HG03280 (cell line): Measurements from ENCODE around the gene SLC25A21.
"Not testable (repeated sequence)": the region's sequence is repeated elsewhere in the genome, so short reads cannot be mapped to it uniquely, and the experiment has no call there.

Experiments used
- ATAC-seq: cut with Tn5 transposase; IDR thresholded peaks from one replicate; pipeline ENCODE4 v1.9.1; 2021; ENCODE audit warnings: mild to moderate bottlenecking, moderate library complexity; ENCODE audit not compliant: unreplicated experiment

The SLC25A21 gene

DNA sequence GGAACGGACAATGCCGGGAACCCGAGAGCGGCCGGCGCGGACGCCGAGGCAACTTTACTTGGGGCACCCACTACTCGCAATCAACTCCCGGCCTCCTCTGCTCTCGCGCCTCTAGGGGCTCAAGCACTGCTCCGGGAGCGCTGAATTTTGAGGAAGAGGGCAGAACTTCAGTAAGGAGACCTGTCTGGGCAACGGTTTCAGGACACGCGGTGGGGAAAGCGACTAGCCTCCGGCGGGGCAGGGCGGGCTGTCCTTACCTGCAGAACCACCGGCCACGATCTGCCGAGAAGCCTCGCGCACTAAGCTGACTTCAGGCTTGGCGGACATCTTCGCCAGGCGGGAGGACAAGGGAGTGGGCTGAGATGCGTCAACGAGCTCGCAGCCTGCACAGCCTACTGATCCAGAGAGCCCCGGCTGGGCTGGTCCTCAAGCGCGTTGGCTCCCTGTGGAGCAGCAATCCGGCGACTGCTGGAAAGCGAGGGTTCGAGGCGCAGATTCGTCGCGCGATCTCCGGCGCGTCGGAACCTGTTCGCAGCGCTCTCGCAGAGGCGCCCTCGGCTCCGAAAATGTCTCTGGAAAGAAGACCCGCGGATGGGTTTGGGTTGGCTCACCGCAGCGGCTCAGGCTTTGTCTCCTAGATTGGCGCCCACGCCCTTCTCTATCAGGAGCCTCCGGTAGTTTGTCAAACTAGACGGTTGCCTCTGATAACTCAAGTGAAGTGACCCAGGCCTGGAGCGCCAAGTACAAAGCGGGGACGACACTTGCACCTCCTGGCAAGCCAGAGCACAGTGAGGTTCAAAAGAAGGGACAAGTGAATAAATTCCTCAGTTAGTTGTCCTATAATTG, at the start of gene SLC25A21:
Gene SLC25A21, minus strand, starts transcription at position 583 of the 846 bp plus-strand sequence.
- ATAC-seq, result no peak

DNA sequence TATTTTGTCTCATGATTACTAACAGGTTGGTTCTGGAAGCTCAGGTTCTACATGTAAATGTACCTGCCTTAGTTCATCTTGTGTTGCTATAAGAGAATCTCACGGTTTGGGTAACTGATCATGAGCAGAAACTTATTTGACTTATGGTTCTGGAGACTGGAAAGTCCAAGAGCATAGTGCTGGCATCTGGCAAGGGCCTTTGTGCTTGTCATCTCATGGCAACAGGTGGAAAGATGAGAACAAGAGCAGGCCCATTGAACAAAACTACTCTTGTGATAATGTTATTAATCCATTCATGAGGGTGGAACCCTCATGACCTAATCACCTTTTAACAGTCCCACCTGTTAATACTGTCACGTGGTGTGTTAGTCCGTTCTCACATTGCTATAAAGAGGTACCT, 48.7 kb upstream of the SLC25A21 start:
- no peak for ATAC-seq

DNA sequence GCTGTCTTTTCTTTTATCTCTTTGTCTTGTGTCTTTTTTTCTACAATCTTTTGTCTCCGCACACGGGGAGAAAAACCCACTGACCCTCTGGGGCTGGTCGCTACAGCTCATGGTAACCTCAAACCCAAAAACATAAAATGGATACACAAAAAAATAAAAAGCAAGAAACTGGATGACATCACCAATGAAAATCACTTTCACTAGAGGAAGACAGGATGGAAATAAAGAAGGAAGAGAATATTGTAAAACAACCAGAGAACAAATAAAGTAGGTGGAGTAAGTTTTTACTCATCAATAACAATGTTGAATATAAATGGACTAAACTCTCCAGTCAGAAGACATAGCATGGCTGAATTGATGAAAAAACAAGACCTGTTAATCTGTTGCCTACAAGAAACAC, 42.9 kb upstream of the SLC25A21 start:
- no peak for ATAC-seq

DNA sequence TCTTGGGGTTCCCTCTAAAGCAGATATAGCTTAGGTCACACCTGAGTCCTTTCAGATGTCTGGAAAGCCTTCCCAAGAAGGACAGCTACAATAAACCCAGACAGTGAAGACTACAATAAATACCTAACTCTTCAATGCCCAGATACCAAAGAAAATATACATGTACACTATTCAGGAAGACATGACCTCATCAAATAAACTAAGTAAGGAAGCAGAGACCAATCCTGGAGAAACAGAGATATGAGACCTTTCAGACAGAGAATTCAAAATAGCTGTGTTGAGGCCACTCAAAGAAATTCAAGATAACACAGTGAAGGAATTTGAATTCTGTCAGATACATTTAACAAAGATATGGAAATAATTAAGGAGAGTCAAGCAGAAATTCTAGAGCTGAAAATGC, 40.6 kb upstream of the SLC25A21 start:
- no peak for ATAC-seq

DNA sequence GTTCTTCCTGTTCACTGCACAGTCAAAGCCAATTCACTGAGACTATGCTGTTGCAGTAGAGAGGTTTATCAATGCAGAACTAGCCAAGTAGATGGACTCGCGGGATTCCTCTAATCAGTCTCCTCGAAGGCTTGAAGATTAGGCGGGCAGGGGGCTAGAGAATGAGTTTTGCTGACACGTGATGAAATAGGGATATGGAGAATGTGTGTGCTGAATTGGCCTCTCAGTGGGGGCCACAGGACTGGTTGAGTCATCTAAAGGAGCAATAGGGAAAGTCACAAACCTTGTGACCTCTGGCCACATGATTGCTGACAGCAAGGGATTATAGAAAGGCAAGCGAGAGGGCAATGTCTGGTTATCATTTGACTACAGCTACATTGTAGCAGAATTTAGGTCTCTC, 38.0 kb upstream of the SLC25A21 start:
- ATAC-seq, result no peak

DNA sequence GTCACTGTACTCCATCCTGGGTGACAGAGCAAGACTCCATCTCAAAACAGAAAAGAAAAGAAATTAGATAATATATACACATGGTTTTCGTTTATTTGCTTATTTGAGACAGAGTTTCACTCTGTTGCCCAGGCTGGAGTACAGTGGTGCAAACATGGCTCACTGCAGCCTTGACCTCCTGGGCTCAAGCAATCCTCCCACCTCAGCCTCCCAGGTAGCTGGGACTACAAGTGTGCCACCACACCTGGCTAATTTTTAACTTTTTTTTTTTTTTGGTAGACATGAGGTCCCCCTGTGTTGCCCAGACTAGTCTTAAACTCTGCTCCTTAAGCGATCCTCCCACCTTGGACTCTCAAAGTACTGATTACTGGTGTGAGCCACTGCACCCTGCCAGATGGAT, 37.2 kb upstream of the SLC25A21 start:
- not testable (repeated sequence) for ATAC-seq

DNA sequence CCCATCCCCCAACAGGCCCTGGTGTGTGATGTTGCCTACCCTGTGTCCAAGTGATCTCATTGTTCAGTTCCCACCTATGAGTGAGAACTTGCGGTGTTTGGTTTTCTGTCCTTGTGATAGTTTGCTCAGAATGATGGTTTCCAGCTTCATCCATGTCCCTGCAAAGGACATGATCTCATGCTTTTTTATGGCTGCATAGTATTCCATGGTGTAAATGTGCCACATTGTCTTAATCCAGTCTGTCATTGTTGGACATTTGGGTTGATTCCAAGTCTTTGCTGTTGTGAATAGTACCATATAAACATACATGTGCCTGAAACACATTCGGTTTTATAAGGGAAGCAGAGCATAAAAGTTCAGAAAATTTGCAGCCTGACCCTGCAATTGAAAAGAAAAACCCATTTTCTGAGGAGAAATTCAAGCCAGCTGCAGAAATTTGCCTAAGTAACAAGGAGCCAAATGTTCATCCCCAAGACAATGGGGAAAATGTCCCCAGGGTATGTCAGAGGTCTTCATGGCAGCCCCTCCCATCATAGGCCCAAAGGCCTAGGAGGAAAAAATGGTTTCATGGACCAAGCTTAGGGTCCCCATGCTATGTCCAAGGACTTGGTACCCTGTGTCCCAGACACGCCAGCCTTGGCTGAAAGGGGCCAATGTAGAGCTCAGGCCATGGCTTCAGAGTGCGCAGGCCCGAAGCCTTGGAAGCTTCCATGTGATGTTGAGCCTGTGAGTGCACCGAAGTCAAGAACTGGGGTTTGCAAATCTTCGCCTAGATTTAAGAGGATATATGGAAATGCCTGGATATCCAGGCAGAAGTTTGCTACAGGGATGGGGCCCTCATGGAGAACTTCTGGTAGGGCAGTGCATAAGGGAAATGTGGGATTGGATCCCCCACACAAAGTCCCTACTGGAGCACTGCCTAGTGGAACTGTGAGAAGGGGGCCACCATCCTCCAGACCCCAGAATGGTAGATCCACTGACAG, 33.5 kb upstream of the SLC25A21 start:
- ATAC-seq, result not testable (repeated sequence)

DNA sequence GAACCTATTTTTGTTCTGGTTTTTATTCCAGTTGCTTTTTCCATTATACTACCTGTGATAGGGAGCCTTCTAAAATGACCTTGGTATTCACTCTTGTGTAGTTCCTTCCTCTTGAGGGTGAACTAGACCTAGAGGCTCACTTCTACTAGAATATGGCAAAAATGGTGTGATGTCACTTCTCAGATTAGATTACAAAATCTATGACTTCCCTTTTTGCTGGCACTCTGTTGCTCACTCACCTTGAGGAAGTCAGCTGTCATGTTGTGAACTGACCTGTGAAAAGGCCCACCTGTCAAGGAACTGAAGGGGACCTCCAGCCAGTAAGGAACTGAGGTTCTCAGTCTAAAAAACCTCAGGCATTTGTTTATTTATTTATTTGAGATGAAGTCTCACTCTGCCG, 31.0 kb upstream of the SLC25A21 start:
- no peak for ATAC-seq

DNA sequence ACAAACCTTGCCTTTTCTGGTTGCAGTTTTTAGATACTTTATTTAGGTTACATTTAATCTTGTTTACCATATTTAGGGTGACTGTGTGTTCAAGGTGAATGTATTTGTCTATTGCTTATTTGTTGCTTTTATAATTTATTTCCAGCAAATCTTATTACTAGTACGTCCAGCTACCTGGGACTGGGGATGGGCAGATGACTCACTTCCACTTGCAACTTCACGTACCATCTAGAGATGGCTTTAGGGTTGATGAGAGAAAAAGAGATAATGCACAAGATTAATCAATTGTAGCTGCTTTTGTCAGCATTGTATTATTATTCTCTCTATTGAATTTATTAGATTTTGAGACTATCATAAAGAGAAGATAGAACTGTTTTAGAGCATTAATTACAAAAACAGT, 30.4 kb upstream of the SLC25A21 start:
- no peak for ATAC-seq

DNA sequence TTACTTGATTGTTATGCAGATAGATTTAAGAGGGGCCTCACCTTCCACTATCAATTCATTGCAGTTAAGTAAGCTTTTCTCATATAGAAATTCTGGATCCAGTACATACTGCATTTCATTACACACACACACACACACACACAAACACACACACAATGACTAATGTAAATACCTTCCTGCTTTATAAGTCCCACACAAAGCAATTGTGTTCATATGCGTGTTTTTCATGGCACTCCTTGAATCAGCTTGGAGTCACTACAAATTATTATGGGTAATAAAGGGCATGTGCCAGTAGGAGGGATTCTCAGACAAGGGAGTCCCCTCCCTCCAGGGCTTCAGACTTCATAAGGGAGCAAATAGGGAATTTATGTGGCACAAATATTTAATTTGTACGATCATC, 29.9 kb upstream of the SLC25A21 start:
- no peak for ATAC-seq

DNA sequence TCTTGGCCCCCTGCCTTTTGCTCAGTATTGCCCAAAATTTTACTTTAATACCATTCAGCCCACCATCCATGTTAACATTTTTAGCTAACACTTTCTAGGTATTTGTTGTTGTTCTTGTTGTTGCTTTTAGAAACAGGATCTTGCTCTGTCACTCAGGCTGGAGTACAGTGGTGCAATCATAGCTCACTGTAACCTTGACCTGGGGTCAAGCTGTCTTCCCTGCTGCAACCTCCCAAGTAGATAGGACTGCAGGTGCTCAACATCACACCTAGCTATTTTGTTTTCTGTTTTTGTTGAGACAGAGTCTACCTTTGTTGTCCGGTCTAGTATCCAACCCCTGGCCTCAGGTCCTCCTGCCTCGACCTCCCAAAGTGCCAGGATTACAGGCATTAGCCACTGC, 29.3 kb upstream of the SLC25A21 start:
- ATAC-seq, result no peak

DNA sequence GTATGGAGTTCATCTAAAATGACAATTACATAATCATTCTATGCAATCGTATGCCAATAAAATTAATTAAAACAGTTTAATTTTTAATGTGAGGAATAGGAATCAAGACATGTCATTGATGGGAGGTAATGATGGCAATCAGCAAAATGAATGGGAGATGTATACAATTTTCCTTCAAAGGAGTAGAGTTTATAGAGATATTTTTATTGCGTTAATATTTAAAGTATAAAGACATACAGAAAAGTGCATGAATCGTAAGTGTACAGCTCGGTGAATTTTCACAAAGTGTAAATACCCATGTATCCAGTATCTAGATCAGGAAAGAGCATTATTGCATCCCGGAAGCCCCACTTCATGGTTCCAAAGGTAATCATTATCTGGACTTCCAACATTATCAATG, 26.5 kb upstream of the SLC25A21 start:
- no peak for ATAC-seq

DNA sequence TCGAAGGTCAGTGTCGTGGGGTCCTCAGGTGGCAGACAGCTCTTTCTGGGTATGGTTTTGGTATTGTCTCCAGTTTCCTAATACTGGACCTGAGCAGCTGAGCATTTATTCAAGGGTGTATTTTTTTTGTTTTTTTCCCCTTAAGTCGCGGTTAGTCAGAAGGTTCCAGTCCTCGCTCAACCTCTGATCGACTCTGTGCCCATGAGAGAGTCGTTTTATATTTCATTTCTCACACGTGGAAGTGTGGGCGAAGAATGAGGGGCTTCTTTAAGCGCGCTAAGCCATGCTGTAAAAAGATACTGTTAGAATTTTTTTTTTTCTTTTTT, 25.8 kb upstream of the SLC25A21 start:
- no peak for ATAC-seq

DNA sequence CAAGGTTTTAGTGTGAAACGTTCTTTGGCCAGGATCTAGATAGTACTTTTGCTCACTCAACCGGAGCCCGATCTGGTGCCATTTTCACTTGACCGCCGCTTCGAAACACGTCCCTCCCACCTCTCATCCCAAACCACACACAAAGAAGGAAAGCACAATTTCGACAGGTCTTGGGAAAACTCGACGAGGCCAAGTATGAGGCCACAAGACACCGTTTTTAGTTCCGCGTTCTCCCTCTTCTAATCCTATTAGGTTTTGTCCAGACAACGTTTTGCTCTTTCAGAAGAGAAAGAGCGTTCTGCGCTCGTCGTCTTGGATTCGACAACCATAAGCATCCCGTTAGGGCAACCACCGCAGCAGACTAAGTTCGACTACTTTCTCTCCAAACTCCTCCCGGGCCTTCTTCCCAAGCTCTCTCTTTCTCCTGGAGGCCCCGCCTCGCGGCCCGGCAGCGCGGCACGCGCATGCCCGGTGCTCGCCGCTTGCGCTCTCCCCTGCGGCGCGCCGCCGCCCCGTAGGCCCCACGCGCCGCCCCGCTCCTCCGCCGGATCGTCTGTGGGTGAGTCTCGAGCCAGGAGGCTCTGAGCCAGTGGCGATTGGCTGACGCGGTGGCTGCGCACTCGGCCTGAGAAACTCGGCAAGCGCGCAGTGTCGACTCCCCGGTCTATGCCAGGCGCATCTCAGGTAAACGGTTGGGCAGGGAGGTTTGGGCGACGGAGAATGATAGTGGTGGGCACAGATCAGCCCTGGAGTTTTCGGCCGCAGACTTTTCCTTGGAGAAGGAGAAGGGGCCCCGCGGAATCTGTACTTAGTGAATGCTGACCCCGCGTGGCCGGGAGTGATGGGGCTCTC, 25.2 kb upstream of the SLC25A21 start, which contains the start of gene MIPOL1:
Gene MIPOL1, plus strand, starts transcription at position 517 of the 852 bp plus-strand sequence. CDS start 49,952 bp downstream, outside the sequence.
- peak; percentile 81 for ATAC-seq

DNA sequence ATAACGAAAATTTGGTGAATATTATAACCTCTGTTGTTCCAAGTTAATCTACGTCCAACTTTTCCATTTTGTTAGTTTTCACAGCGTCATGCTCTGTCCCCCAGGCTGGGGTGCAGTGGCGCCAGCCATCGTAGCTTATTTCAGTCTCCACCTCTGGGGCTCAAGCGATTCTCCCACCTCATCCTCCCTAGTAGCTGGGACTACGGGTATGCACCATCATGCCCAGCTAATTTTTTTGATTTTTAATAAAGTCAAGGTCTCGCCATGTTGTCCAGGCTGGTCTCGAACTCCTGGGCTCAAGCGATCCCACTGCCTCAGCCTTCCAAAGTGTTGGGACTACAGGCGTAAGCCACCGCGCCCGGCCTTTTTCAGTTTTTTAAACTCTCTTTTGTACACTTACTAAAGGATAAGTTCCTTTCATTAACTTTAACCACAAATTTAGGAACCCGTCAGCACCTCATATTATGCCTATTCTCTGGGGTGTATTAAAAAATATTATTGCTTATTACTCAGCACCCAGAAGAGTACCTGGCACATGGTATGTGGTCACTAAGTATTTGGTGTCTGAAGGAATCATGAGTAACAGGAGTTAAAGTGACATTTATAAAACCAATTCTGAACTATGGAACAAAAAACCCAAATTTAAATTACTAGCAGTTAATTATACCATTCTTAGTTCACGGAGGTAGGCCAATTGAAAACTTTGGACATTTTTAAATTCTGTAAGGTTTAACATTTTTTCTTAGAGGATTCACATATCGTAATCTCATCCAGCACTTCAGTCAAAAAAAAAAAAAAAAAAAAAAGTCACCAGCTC, 24.4 kb upstream of the SLC25A21 start:
- no peak for ATAC-seq

DNA sequence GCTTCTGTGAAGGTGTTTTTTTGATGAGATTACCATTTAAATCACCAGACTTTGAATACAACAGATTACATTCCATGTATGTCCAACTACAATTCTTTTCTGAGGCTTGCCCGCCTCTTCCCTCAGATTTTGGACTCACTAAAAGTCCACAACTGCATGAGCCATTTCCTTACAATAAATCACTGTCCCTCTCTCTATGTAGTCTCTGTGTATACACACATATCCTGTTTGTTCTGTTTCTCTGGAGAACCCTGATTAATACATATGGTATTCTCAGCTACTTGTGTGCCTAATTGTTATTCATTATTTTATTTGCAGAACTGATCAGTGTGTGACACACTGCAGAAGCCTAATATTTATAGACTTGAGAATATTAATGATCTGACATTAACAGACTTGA, 22.9 kb upstream of the SLC25A21 start:
- ATAC-seq, result no peak

DNA sequence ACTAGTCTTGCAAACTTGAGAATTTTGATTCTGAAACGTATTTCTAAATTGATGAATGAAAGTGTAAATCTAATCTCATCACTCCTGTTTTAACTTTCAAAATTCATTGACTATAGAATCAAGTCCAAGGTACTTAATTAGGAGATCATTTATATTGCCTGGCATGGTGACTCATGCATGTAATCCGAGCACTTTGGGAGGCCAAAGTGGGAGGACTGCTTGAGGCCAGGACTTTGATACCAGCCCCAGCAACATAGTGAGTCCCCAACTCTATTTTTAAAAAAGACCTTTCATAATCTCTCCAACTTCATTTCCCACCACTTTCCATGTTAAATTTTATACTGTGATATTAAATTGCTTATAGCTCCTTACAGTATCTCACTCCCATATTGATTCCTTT, 22.3 kb upstream of the SLC25A21 start:
- ATAC-seq, result no peak

DNA sequence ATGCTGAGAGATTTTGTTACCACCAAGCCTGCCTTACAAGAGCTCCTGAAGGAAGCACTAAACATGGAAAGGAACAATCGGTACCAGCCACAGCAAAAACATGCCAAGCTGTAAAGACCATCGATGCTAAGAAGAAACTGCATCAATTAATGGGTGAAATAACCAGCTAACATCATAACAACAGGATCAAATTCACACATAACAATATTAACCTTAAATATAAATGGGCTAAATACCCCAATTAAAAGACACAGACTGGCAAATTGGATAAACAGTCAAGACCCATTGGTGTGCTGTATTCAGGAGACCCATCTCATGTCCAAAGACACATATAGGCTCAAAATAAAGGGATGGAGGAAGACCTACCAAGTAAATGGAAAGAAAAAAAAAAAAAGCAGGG, 17.3 kb upstream of the SLC25A21 start:
- ATAC-seq, result not testable (repeated sequence)

DNA sequence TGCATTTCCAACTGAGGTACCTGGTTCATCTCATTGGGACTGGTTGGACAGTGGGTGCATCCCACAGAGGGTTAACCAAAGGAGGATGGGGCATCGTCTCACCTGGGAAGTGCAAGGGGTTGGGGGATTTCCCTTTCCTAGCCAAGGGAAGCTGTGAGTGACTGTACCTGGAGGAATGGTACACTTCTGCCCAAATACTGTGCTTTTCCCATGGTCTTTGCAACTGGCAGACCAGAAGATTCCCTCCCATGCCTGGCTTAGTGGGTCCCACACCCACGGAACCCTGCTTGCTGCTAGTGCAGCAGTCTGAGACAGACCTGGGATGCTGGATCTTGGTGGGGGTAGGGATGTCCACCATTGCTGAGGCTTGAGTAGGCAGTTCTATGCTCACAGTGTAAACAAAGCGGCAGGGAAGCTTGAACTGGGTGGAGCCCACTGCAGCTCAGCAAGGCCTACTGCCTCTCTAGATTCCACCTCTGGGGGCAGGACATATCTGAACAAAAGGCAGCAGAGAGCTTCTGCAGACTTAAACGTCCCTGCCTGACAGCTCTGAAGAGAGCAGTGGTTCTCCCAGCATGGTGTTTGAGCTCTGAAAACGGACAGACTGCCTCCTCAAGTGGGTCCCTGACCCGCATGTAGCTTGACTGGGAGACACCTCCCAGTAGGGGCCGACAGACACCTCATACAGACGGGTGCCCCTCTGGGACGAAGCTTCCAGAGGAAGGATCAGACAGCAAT, 15.6 kb upstream of the SLC25A21 start:
- not testable (repeated sequence) for ATAC-seq
